Sigmoid colon (tissue), 7 donors: ENCODE data around the gene NFIA. TPM values are rescaled to one million over a fixed set of nuclear protein-coding genes. Genes with fewer than 3 reads are reported as not detected.

Experiments
- DNase-seq: peaks from one replicate; pipeline ENCODE4 v3.0.0-alpha.2; 2019
- H3K27ac ChIP-seq, 4 donors: fragments of 200-600 bp; sonication (generic); one replicate each; pipeline ENCODE4 v1.5.1; 2016 to 2019; ENCODE audit warnings: mild to moderate bottlenecking in 1 of 4
- H3K27me3 ChIP-seq, 3 donors: fragments of 200-600 bp; sonication (generic); one replicate each; pipeline ENCODE4 v1.5.1; 2019; ENCODE audit warnings: mild to moderate bottlenecking in 1 of 3
- H3K36me3 ChIP-seq, 4 donors: fragments of 200-600 bp; sonication (generic); one replicate each; pipeline ENCODE4 v1.5.1; 2016 to 2019
- H3K4me1 ChIP-seq, 4 donors: fragments of 200-600 bp; sonication (generic); one replicate each; pipeline ENCODE4 v1.5.1; 2017 to 2019
- H3K4me3 ChIP-seq, 4 donors: fragments of 200-600 bp; sonication (generic); one replicate each; pipeline ENCODE4 v1.5.1; 2017 to 2019; ENCODE audit warnings: mild to moderate bottlenecking in 2 of 4, moderate library complexity in 1 of 4
- H3K9me3 ChIP-seq, 4 donors: fragments of 200-600 bp in 3 of 4; sonication (generic) in 3 of 4; one replicate each; pipeline versions ENCODE4 v1.5.1 to v1.6.1; 2013 to 2019
- EP300 ChIP-seq, 4 donors: sonication (generic); formaldehyde crosslinking; IDR thresholded peaks; one replicate each; pipeline ENCODE4 v1.6.1; 2017; ENCODE audit warnings: antibody characterized with exemption in 4 of 4
- POLR2A ChIP-seq, 2 donors: fragments of 450-650 bp; IDR thresholded peaks; one replicate each; pipeline ENCODE4 v1.6.1; 2016; ENCODE audit warnings: antibody characterized with exemption in 2 of 2, mild to moderate bottlenecking in 2 of 2, moderate library complexity in 2 of 2
- POLR2AphosphoS5 ChIP-seq, 4 donors: sonication (generic); formaldehyde crosslinking; IDR thresholded peaks; one replicate each; pipeline ENCODE4 v1.6.1; 2017; ENCODE audit warnings: antibody characterized with exemption in 4 of 4
- WGBS, 2 donors: extraction: QIAGEN DNeasy Blood & Tissue Kit; methylation state at CpG; one replicate each; pipeline ENCODE4 v1.1.7; 2013; 5-methylcytosine and 5-hydroxymethylcytosine counted together
- intact Hi-C: fragments of 100-400 bp; cut with DNase I; formaldehyde crosslinking; loops from one replicate; pipeline ENCODE4 v1.15.1; 2023
- polyA plus RNA-seq, 3 donors: library from polyadenylated mRNA; stranded (reverse); fragments of 200-250 nt; gene quantifications; one replicate each; pipeline ENCODE4 v1.2.3, GENCODE V29; 2013
- total RNA-seq, 4 donors: library from RNA; depleted of rRNA; stranded (reverse); fragments of >200 nt; gene quantifications; one replicate each; pipeline ENCODE4 v1.1.0, GENCODE V29; 2016
- TF ChIP-seq, protein P1 (sequence below), 4 experiments: fragments of 450-650 bp in 3 of 4; fragments of 200-600 bp in 1 of 4; IDR thresholded peaks; one replicate each; pipeline ENCODE4 v1.5.1; 2016 to 2019; ENCODE audit warnings: antibody characterized with exemption in 4 of 4, mild to moderate bottlenecking in 3 of 4, moderate library complexity in 2 of 4
- donor health status: healthy with polysubstance abuse.
- donor health status: Bipolar disorder and iron deficiency.
- donor health status: healthy.

The NFIA gene
- total and polyA plus RNA-seq, 7 donors: 2.3 to 154 (median 79.7) TPM

DNA sequence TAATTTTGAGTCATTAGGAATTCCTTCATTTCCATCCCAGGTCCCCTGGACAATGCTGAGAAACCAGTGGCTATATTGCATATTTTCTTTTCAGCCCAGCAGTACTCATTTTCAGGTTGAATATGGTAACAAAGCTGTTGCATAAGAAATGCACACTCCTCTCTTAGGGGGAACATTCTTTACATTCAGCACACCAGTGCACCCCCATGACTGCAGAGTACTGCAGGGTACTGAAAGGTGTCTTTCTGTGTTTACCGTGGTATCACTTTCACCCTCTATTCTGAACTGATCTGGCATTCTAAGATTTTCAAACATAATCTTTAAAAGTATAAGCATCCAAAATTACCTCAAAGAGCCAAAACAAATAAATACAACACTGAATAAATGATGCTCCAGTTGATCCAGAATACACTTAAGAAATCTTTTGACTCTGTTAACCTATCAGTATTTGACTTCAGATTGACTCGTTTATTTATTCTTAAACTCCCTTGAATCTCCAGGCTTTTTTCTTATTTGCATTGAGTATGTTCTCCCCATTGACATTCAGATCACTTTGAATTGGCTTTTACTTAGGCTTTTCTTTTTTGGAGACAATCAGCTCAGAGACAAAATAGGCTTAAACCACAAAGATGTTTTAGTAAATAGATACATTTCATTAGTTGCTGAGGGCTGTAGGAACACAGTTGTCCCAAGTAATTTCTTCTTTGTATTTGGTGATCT is 213.6 kb downstream of the NFIA start:
- intact Hi-C loops: no loop called here
- no peaks in the 10 kb centered on the region for H3K9me3 ChIP-seq
- no peak overlapping the region for H3K4me3 ChIP-seq
- WGBS, 2 donors: 86 to 87% methylated on average over 2 of the region's 2 CpGs
- H3K36me3 ChIP-seq: no peaks in the 10 kb centered on the region
- no peak for TF ChIP-seq EP300 (IDR thresholded peaks at IDR 0.05)
- TF ChIP-seq, protein P1, sequence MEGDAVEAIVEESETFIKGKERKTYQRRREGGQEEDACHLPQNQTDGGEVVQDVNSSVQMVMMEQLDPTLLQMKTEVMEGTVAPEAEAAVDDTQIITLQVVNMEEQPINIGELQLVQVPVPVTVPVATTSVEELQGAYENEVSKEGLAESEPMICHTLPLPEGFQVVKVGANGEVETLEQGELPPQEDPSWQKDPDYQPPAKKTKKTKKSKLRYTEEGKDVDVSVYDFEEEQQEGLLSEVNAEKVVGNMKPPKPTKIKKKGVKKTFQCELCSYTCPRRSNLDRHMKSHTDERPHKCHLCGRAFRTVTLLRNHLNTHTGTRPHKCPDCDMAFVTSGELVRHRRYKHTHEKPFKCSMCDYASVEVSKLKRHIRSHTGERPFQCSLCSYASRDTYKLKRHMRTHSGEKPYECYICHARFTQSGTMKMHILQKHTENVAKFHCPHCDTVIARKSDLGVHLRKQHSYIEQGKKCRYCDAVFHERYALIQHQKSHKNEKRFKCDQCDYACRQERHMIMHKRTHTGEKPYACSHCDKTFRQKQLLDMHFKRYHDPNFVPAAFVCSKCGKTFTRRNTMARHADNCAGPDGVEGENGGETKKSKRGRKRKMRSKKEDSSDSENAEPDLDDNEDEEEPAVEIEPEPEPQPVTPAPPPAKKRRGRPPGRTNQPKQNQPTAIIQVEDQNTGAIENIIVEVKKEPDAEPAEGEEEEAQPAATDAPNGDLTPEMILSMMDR (IDR thresholded peaks at IDR 0.05): no peak
- TF ChIP-seq POLR2AphosphoS5 (IDR thresholded peaks at IDR 0.05): no peak
- no peak for TF ChIP-seq POLR2A (IDR thresholded peaks at IDR 0.05)
- H3K4me1 ChIP-seq: peaks cover 0 to 20% (median 15%) of the 10 kb centered on the region in 4 donors
- DNase-seq: no peak
- no peaks in the 10 kb centered on the region for H3K27me3 ChIP-seq
- H3K27ac ChIP-seq: no peak overlapping the region

DNA sequence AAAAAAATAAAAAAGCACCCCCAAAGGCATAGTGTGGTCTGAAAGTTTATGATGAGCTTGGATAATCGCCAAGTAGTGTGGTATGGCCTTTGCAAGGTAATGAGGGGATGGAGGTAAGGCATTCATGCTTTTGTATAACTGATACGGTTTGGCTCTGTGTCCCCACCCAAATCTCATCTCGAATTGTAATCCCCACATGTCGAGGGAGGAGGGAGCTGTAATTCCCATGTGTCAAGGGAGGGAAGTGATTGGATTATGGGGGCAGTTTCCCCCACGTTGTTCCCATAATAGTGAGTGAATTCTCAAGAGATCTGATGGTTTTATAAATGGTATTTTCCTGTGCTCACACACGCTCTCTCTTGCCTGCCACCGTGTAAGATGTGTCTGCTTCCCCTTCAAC is 215.5 kb downstream of the NFIA start:
- WGBS, 2 donors: 95% methylated on average over 7 of the region's 7 CpGs
- TF ChIP-seq EP300 (IDR thresholded peaks at IDR 0.05) (no peak), POLR2A (IDR thresholded peaks at IDR 0.05) (no peak), POLR2AphosphoS5 (IDR thresholded peaks at IDR 0.05) (no peak)
- TF ChIP-seq, protein P1 (IDR thresholded peaks at IDR 0.05): no peak
- intact Hi-C loops: no loop called here
- no peak overlapping the region for H3K4me3 ChIP-seq
- no peaks in the 10 kb centered on the region for H3K36me3 ChIP-seq
- H3K27me3 ChIP-seq: no peaks in the 10 kb centered on the region
- no peaks in the 10 kb centered on the region for H3K9me3 ChIP-seq
- DNase-seq: no peak
- no peak overlapping the region for H3K27ac ChIP-seq
- H3K4me1 ChIP-seq: peaks cover 0 to 24% (median 23%) of the 10 kb centered on the region in 4 donors

DNA sequence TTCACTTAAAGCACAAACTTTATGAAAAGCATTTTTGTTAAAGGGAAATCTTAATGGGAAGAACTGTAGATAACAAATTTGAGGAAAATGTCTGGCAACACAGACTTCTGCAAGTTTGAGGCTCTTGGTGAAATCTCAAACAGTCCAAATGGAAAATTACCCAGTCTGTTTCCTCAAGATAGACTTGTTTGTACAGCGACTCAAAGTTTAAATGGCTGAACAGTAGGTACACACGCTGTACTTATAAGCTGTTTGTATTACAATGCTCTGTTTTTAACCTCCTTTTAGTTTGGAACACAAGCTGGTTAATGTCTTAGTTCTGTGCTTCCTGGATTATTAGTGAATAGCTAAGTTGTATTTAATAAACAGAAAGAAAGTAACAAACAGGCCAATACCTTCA is 217.1 kb downstream of the NFIA start:
- Histone ChIP-seq H3K27ac (peak overlapping the region; percentile 41 to 55 (median 52)), H3K4me1 (peaks cover 0 to 24% (median 22%) of the 10 kb centered on the region in 4 donors), H3K27me3 (no peaks in the 10 kb centered on the region), H3K4me3 (no peak overlapping the region), H3K9me3 (no peaks in the 10 kb centered on the region), H3K36me3 (no peaks in the 10 kb centered on the region)
- intact Hi-C loops: no loop called here
- TF ChIP-seq POLR2A (IDR thresholded peaks at IDR 0.05) (no peak), POLR2AphosphoS5 (IDR thresholded peaks at IDR 0.05) (peak in 1 of 4 donors; percentile 10)
- DNase-seq: no peak
- 4 to 22% methylated on average over 2 of the region's 2 CpGs for WGBS, 2 donors

DNA sequence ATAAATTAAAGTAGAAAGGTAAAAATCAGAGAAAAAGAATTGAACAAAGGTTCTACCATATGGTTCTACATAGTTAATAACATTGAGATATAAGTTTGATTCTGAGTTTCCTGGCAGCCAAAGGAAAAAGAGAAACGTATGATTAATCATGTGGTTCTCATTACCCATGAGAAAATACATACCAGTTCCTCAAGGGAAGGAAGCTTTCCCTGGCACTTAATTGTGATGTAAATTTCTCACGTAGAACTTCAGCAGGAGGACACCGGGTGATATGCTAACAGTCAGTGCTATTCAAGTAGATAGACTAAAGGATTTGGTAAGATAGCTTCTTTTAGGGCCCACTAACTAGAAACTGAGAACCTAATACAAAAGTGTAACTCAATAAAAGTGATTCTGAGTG is 218.5 kb downstream of the NFIA start:
- H3K4me3 ChIP-seq: no peak overlapping the region
- no peaks in the 10 kb centered on the region for H3K27me3 ChIP-seq
- TF ChIP-seq, protein P1 (IDR thresholded peaks at IDR 0.05): no peak
- TF ChIP-seq POLR2AphosphoS5 (IDR thresholded peaks at IDR 0.05) (no peak), EP300 (IDR thresholded peaks at IDR 0.05) (no peak), POLR2A (IDR thresholded peaks at IDR 0.05) (no peak)
- 83 to 90% methylated on average over 3 of the region's 3 CpGs for whole genome bisulfite sequencing, 2 donors
- peaks cover 0 to 24% (median 22%) of the 10 kb centered on the region in 4 donors for H3K4me1 ChIP-seq
- intact Hi-C loops: no loop called here
- no peak for DNase-seq
- H3K9me3 ChIP-seq: no peaks in the 10 kb centered on the region
- H3K36me3 ChIP-seq: no peaks in the 10 kb centered on the region
- peak overlapping the region in 2 of 4 donors; percentile 37 to 58 for H3K27ac ChIP-seq

DNA sequence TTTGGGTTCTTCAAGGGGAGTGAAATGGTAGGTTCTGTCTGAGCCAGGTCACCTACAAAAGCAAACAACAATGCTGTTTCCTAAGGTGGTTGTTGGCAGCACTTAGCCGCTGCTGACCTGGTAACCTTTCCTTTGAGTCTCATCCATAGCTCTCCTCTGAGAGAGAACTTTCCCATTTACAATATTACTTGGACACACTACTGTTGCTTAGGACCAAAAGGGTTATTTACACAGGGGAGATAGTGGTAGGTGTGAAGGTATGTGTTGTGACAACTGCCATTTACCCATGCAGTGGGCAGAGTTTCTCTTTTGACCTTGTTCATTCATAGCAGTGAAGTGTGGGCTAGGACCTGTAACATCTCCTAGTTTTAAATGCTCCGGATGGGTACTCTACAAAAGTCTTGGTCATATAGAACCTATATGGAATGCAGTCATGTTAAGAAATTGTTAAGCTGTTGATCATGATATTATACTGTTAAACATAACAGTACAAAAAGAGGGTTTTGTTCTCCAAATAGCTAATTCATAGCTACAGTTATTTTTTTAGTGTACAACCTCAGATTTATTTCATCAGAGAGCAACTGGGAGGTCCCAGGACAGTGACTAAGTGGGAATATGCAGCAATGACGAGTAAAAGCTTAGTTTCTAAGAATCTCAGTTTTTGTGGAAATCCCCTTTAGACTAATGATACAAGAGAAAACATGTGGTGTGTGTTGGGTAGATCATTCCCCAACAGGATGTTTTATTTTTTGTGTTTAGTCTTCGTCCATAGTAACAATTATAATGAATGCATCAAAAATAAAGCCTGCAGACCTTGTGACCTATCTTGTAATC is 219.7 kb downstream of the NFIA start:
- WGBS, 2 donors: 68 to 83% methylated on average over 4 of the region's 4 CpGs
- intact Hi-C loops: no loop called here
- peak overlapping the region; percentile 3 to 58 (median 28) for H3K27ac ChIP-seq
- no peak overlapping the region for H3K4me3 ChIP-seq
- peaks cover 0 to 24% (median 22%) of the 10 kb centered on the region in 4 donors for H3K4me1 ChIP-seq
- no peaks in the 10 kb centered on the region for H3K9me3 ChIP-seq
- H3K36me3 ChIP-seq: no peaks in the 10 kb centered on the region
- H3K27me3 ChIP-seq: no peaks in the 10 kb centered on the region
- no peak for DNase-seq
- TF ChIP-seq, protein P1 (IDR thresholded peaks at IDR 0.05): no peak
- TF ChIP-seq POLR2A (IDR thresholded peaks at IDR 0.05) (no peak), POLR2AphosphoS5 (IDR thresholded peaks at IDR 0.05) (peak in 1 of 4 donors; percentile 49)
